Right lobe of liver (tissue), 6 donors: ENCODE measurements around the gene ERCC3. TPM values are rescaled to one million over a fixed set of nuclear protein-coding genes. Genes with fewer than 3 reads are reported as not detected.
A peak's percentile ranks its signal among the peaks of the same experiment; 100 is the strongest.

Source experiments
- ATAC-seq, 4 donors: fragments of 200-7000 bp; cut with Tn5 transposase; one replicate each; pipeline ENCODE4 v1.9.1; 2020; ENCODE audit warnings: mild to moderate bottlenecking in 4 of 4, moderate library complexity in 4 of 4
- DNase-seq, 3 donors: peaks; one replicate each; pipeline ENCODE4 v3.0.0-alpha.2; 2020
- H3K27ac ChIP-seq, 3 donors: fragments of 200-600 bp; one replicate each; pipeline ENCODE4 v1.8.0; 2022
- H3K27me3 ChIP-seq, 2 donors: fragments of 200-600 bp; one replicate each; pipeline ENCODE4 v1.8.0; 2022
- H3K36me3 ChIP-seq, 4 donors: fragments of 200-600 bp; sonication (generic) in 1 of 4; one replicate each; pipeline versions ENCODE4 v1.5.1 to v1.8.0; 2017 to 2022; ENCODE audit warnings: control low read depth in 1 of 4
- H3K4me1 ChIP-seq, 4 donors: fragments of 200-600 bp; sonication (generic) in 1 of 4; one replicate each; pipeline versions ENCODE4 v1.5.1 to v1.8.0; 2017 to 2022; ENCODE audit warnings: control low read depth in 1 of 4
- H3K4me3 ChIP-seq, 3 donors: fragments of 200-600 bp; one replicate each; pipeline ENCODE4 v1.8.0; 2022
- H3K9me3 ChIP-seq, 4 donors: fragments of 200-600 bp; sonication (generic) in 1 of 4; one replicate each; pipeline versions ENCODE4 v1.5.1 to v1.8.0; 2017 to 2022; ENCODE audit warnings: control low read depth in 1 of 4
- CTCF ChIP-seq, 4 donors: fragments of 200-600 bp in 3 of 4; fragments of 450-650 bp in 1 of 4; IDR thresholded peaks; one replicate each; pipeline versions ENCODE4 v1.5.1 to v1.8.0; 2016 to 2022; ENCODE audit warnings: antibody characterized with exemption in 4 of 4, mild to moderate bottlenecking in 2 of 4
- POLR2A ChIP-seq: fragments of 450-650 bp; IDR thresholded peaks from one replicate; pipeline ENCODE4 v1.6.1; 2017; ENCODE audit warnings: antibody characterized with exemption, mild to moderate bottlenecking
- WGBS: methylation state at CpG from one replicate; pipeline ENCODE4 v1.1.6; 2018; ENCODE audit warnings: low coverage, low lambda C conversion rate; ENCODE audit not compliant: insufficient coverage; ENCODE audit errors: missing lambda C conversion rate; 5-methylcytosine and 5-hydroxymethylcytosine counted together
- intact Hi-C, 2 donors: fragments of 100-400 bp; cut with DNase I; formaldehyde crosslinking; loops; one replicate each; pipeline versions ENCODE4 v1.11.2 to v1.14.1; 2022
- total RNA-seq, 6 experiments: library from RNA; depleted of rRNA in 2 of 6; stranded (reverse); fragments of >200 nt in 2 of 6; fragmentation: NEBNext Ultra II Directional in 3 of 6; extraction: Animal tissue kit (Norgen Biotek cat#: 25700) in 3 of 6; gene quantifications; one replicate each; pipeline versions ENCODE4 v1.1.0 to v1.2.4, GENCODE V29; 2016 to 2023
- donor health status: DM: no; HTN: yes; CAD: no.
- donor health status: DM: no; HTN: no; CAD: no.
- donor health status: DM: no; HTN: no; CAD: no.
- donor health status: DM: no; HTN: yes; CAD: no.
- donor health status: DM: no; HTN: yes; CAD: no.

ERCC3 gene
- total RNA-seq, 6 experiments from 2014 or later = 13.5 to 17.3 (median 16.0) TPM

- H3K36me3 ChIP-seq = peaks cover 0 to 68% (median 33%) of the 10 kb centered on the region in 4 donors
- intact Hi-C loops = no loop called here
- no peak for DNase-seq
- H3K27ac ChIP-seq = peak overlapping the region in 1 of 3 donors; percentile 13
- no peak overlapping the region for H3K4me3 ChIP-seq
- H3K27me3 ChIP-seq = no peaks in the 10 kb centered on the region
- TF ChIP-seq CTCF (IDR thresholded peaks at IDR 0.05) (no peak), POLR2A (no peak)
- H3K4me1 ChIP-seq = no peaks in the 10 kb centered on the region
- no peaks in the 10 kb centered on the region for H3K9me3 ChIP-seq
- WGBS = 67% methylated on average over 3 of the region's 5 CpGs
- ATAC-seq = peak in 3 of 4 donors; percentile 29 to 62 (median 50)
These were observed 14.2 kb downstream of the ERCC3 start for GRCh38 chr2:127279781-127280180.

GRCh38 chr2:127278959-127279358 lies 15.0 kb downstream of the ERCC3 start:
- intact Hi-C loops = no loop called here
- no peak for TF ChIP-seq CTCF (IDR thresholded peaks at IDR 0.05)
- TF ChIP-seq POLR2A = no peak
- 65% methylated on average over 3 of the region's 3 CpGs for WGBS

DNA sequence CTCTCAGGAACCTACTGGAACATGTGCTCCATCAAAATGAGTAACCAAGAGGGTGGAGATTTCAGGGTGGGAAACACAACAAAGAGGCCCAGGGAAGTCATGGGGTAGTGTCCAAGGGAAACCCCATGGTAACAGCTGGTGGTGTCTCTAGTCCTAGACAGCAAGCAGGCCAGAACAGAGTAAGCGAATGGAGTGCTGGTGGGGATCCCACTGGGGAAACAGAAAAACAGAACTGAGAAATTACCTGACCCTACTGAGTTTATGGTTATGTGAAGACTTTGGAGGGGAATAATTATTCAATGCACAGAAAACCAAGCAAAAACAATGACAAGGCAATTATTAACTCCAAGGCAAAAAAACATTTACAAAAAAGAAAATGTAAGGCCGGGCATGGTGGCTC lies 16.9 kb downstream of the ERCC3 start:
- WGBS = 48% methylated on average over 2 of the region's 2 CpGs
- Histone ChIP-seq H3K36me3 (peaks cover 0 to 60% (median 36%) of the 10 kb centered on the region in 4 donors), H3K4me1 (no peaks in the 10 kb centered on the region), H3K27me3 (no peaks in the 10 kb centered on the region), H3K9me3 (no peaks in the 10 kb centered on the region), H3K4me3 (no peak overlapping the region), H3K27ac (no peak overlapping the region)
- TF ChIP-seq POLR2A (no peak), CTCF (IDR thresholded peaks at IDR 0.05) (no peak)
- DNase-seq (no peak), ATAC-seq (no peak)
- intact Hi-C loops = no loop called here

More at GRCh38 chr2:127278959-127279358, 15.0 kb downstream of the ERCC3 start:
- ATAC-seq (peak; percentile 18 to 64 (median 36)), DNase-seq (no peak)
- Histone ChIP-seq H3K36me3 (peaks cover 0 to 64% (median 31%) of the 10 kb centered on the region in 4 donors), H3K27ac (no peak overlapping the region), H3K9me3 (no peaks in the 10 kb centered on the region), H3K4me1 (no peaks in the 10 kb centered on the region), H3K27me3 (no peaks in the 10 kb centered on the region), H3K4me3 (no peak overlapping the region)

DNA sequence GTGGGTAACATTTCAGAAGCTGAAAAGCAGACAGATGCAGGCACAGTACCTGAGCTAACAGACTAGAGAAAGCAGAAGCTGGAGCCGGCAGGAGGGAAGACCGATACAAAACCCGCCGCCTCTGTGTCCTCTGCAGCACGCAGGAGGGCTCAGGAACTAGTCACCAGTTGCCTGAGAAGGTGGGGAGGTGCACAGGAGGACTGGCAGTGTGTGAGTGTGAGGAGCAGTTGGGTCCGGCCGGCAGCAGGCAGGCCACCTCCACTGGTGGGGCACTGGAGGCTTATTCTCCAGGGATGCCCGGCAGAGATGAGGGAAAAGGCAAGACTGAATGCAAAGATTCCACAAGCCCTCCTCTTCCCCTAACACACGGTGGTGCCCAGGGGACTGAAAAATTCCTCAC lies 18.2 kb downstream of the ERCC3 start:
- H3K27ac ChIP-seq = no peak overlapping the region
- DNase-seq = no peak
- H3K4me3 ChIP-seq = no peak overlapping the region
- WGBS = 93% methylated on average over 5 of the region's 9 CpGs
- no peaks in the 10 kb centered on the region for H3K9me3 ChIP-seq
- intact Hi-C loops = no loop called here
- peaks cover 0 to 71% (median 37%) of the 10 kb centered on the region in 4 donors for H3K36me3 ChIP-seq
- TF ChIP-seq POLR2A (no peak), CTCF (IDR thresholded peaks at IDR 0.05) (no peak)
- no peaks in the 10 kb centered on the region for H3K27me3 ChIP-seq
- no peak for ATAC-seq
- no peaks in the 10 kb centered on the region for H3K4me1 ChIP-seq

- Histone ChIP-seq H3K36me3 (peaks cover 0 to 75% (median 39%) of the 10 kb centered on the region in 4 donors), H3K27me3 (no peaks in the 10 kb centered on the region), H3K27ac (no peak overlapping the region), H3K4me3 (no peak overlapping the region), H3K4me1 (no peaks in the 10 kb centered on the region), H3K9me3 (no peaks in the 10 kb centered on the region)
- DNase-seq (no peak), ATAC-seq (no peak)
- 90% methylated on average over 3 of the region's 3 CpGs for WGBS
- TF ChIP-seq POLR2A (no peak), CTCF (IDR thresholded peaks at IDR 0.05) (no peak)
- intact Hi-C loops = no loop called here
These were observed 18.6 kb downstream of the ERCC3 start for GRCh38 chr2:127275356-127275755.
